HepG2 (cell line): Measurements from ENCODE around the gene NFS1. TPM values are rescaled to one million over a fixed set of nuclear protein-coding genes. Genes with fewer than 3 reads are reported as not detected.

Experiments
- ATAC-seq: fragments of 200-7000 bp; cut with Tn5 transposase; 3 replicates; pipeline ENCODE4 v1.9.1; 2020; ENCODE audit warnings: mild to moderate bottlenecking, moderate library complexity
- BruUV-seq: library from RNA; stranded (reverse); fragments of 400-500 nt; replicated peaks from 2 replicates; lab custom pipeline; 2021; lab: Mats Ljungman, UMichigan
- CTCF ChIA-PET: fragments of 300-600 bp; formaldehyde crosslinking; extraction: SDS; loops from one replicate; lab custom pipeline; 2021; ENCODE audit warnings: low total read pairs, inconsistent platforms, low intra/inter-chr PET ratio; lab: Yijun Ruan, JAX
- POLR2A ChIA-PET: fragments of 350-600 bp; sonication (Branson Sonifier 250); formaldehyde crosslinking; loops from one replicate; lab custom pipeline; 2020; ENCODE audit warnings: antibody characterized with exemption, inconsistent platforms; lab: Yijun Ruan, JAX
- DNase-seq: peaks from one replicate; pipeline ENCODE4 v3.0.0-alpha.2; 2015; ENCODE audit warnings: low spot score
- FAIRE-seq: peaks from 3 replicates; lab custom pipeline; 2011; peaks lifted over from hg19 to GRCh38; lab: Jason Lieb, UNC
- H2AFZ ChIP-seq: one replicate; pipeline ENCODE4 v1.6.1; 2011; ENCODE audit warnings: low read length, inconsistent platforms
- H3K27ac ChIP-seq: fragments of 300-600 bp; 3 replicates; pipeline ENCODE4 v1.8.0; 2011; ENCODE audit warnings: mixed run types, mild to moderate bottlenecking, mixed read lengths, low read length, inconsistent platforms; ENCODE audit not compliant: insufficient read depth; ENCODE audit errors: extremely low read length
- H3K27me3 ChIP-seq, 2 experiments: fragments of 200-600 bp in 1 of 2; 2 replicates in 1 of 2; 3 replicates in 1 of 2; pipeline versions ENCODE4 v1.6.0 to v1.8.0; 2011; ENCODE audit warnings: low read length in 2 of 2, mild to moderate bottlenecking in 2 of 2, moderate library complexity in 2 of 2, inconsistent platforms in 1 of 2; ENCODE audit not compliant: insufficient read depth in 2 of 2, control insufficient read depth in 1 of 2
- H3K36me3 ChIP-seq, 2 experiments: fragments of 200-600 bp in 1 of 2; replicated peaks in 1 of 2; 2 replicates in 1 of 2; 3 replicates in 1 of 2; pipeline versions ENCODE4 v1.5.1 to v1.8.0; 2011; ENCODE audit warnings: low read length in 2 of 2, inconsistent platforms in 1 of 2; ENCODE audit not compliant: insufficient read depth in 2 of 2, control insufficient read depth in 1 of 2
- H3K4me1 ChIP-seq: 2 replicates; pipeline ENCODE4 v1.5.1; 2012; ENCODE audit warnings: low read length, inconsistent platforms; ENCODE audit not compliant: insufficient read depth
- H3K4me2 ChIP-seq: 2 replicates; pipeline ENCODE4 v1.6.0; 2011; ENCODE audit warnings: low read depth, low read length, inconsistent platforms
- H3K4me3 ChIP-seq, 3 experiments: fragments of 200-600 bp in 1 of 3; sonication (generic), shearing (Covaris generic) in 1 of 3; replicated peaks in 1 of 3; 2 replicates each; pipeline ENCODE4 v1.5.1; 2011 to 2016; ENCODE audit warnings: low read length in 3 of 3, inconsistent platforms in 2 of 3, low read depth in 2 of 3, mild to moderate bottlenecking in 2 of 3, control low read depth in 1 of 3, mixed read lengths in 1 of 3; ENCODE audit not compliant: insufficient read depth in 1 of 3
- H3K79me2 ChIP-seq: one replicate; pipeline ENCODE4 v1.6.1; 2011; ENCODE audit warnings: low read length, inconsistent platforms; ENCODE audit not compliant: insufficient read depth
- H3K9ac ChIP-seq: 2 replicates; pipeline ENCODE4 v1.6.0; 2011; ENCODE audit warnings: mild to moderate bottlenecking, low read depth, low read length, inconsistent platforms; ENCODE audit not compliant: insufficient read depth
- H3K9me3 ChIP-seq: 2 replicates; pipeline ENCODE4 v1.5.1; 2012; ENCODE audit warnings: mild to moderate bottlenecking, low read length
- H4K20me1 ChIP-seq: 2 replicates; pipeline ENCODE4 v1.6.0; 2011; ENCODE audit warnings: inconsistent platforms, mild to moderate bottlenecking, low read length, moderate library complexity; ENCODE audit not compliant: insufficient read depth
- ATF1 ChIP-seq: IDR thresholded peaks from 2 replicates; pipeline ENCODE4 v1.6.1; 2016; ENCODE audit warnings: mild to moderate bottlenecking, control low read depth
- EHMT2 ChIP-seq: fragments of 200-600 bp; sonication (generic); IDR thresholded peaks from 2 replicates; pipeline ENCODE4 v1.7.0; 2017; ENCODE audit warnings: antibody characterized with exemption, low read depth, low read length, borderline replicate concordance
- MEF2D ChIP-seq: sonication (generic); formaldehyde crosslinking; IDR thresholded peaks from 2 replicates; pipeline ENCODE4 v1.5.1; 2020; ENCODE audit warnings: mild to moderate bottlenecking, missing genetic modification reagents
- NONO ChIP-seq, 2 experiments: fragments of 450-650 bp in 1 of 2; sonication (generic) in 1 of 2; formaldehyde crosslinking in 1 of 2; IDR thresholded peaks in 1 of 2; conservative IDR thresholded peaks in 1 of 2; 2 replicates each; pipeline versions ENCODE4 v1.6.1 to v1.8.0; 2017 to 2022; ENCODE audit warnings: mild to moderate bottlenecking in 1 of 2, missing genetic modification reagents in 1 of 2, moderate library complexity in 1 of 2
- POLR2A ChIP-seq, 2 experiments: IDR thresholded peaks; 2 replicates each; pipeline ENCODE4 v1.6.1; 2011; ENCODE audit warnings: low read depth in 2 of 2, low read length in 2 of 2, mild to moderate bottlenecking in 1 of 2, moderate library complexity in 1 of 2; ENCODE audit not compliant: insufficient read depth in 1 of 2
- RARG ChIP-seq: sonication (generic); formaldehyde crosslinking; IDR thresholded peaks from 2 replicates; pipeline ENCODE4 v1.4.0; 2020; ENCODE audit warnings: low read depth, mild to moderate bottlenecking, missing genetic modification reagents
- SRF ChIP-seq: IDR thresholded peaks from 2 replicates; pipeline ENCODE4 v1.6.1; 2011; ENCODE audit warnings: mild to moderate bottlenecking, low read depth, low read length, moderate library complexity
- THYN1 ChIP-seq: sonication (generic); formaldehyde crosslinking; IDR thresholded peaks from 2 replicates; pipeline ENCODE4 v1.8.1; 2023; ENCODE audit warnings: low read depth, mild to moderate bottlenecking, moderate library complexity, missing genetic modification reagents, borderline replicate concordance
- TRAFD1 ChIP-seq: sonication (generic); formaldehyde crosslinking; IDR thresholded peaks from 2 replicates; pipeline ENCODE4 v1.5.1; 2020; ENCODE audit warnings: missing genetic modification reagents, mild to moderate bottlenecking, borderline replicate concordance
- ZNF709 ChIP-seq: sonication (generic); formaldehyde crosslinking; IDR thresholded peaks from 2 replicates; pipeline ENCODE4 v1.5.0; 2020; ENCODE audit warnings: mild to moderate bottlenecking, missing genetic modification reagents
- ZNF749 ChIP-seq: sonication (generic); formaldehyde crosslinking; IDR thresholded peaks from 2 replicates; pipeline ENCODE4 v1.8.0; 2022; ENCODE audit warnings: mild to moderate bottlenecking, missing genetic modification reagents, moderate library complexity, borderline replicate concordance
- ZNF761 ChIP-seq: sonication (generic); formaldehyde crosslinking; conservative IDR thresholded peaks from 2 replicates; pipeline ENCODE4 v1.4.0; 2020; ENCODE audit warnings: mild to moderate bottlenecking, missing genetic modification reagents
- ZNF782 ChIP-seq: sonication (generic); formaldehyde crosslinking; IDR thresholded peaks from 2 replicates; pipeline ENCODE4 v1.4.0; 2020; ENCODE audit warnings: missing genetic modification reagents, mild to moderate bottlenecking, borderline replicate concordance
- WGBS: methylation state at CpG from one replicate; pipeline ENCODE4 v1.1.6; 2017; ENCODE audit warnings: low lambda C conversion rate; 5-methylcytosine and 5-hydroxymethylcytosine counted together
- in situ Hi-C: cut with HindIII; loops from 2 replicates; pipeline ENCODE4 v1.10.0; 2017; ENCODE audit warnings: low pct_unique_long_range_greater_than_20kb; ENCODE audit not compliant: extremely low pct_ligation_motif_present
- intact Hi-C: fragments of 100-400 bp; cut with micrococcal nuclease; formaldehyde crosslinking; loops from one replicate; pipeline ENCODE4 v1.10.0; 2022; ENCODE audit not compliant: unreplicated experiment
- polyA plus RNA-seq, 8 experiments: library from polyadenylated mRNA; depleted of rRNA in 3 of 8; stranded (reverse) in 7 of 8; unstranded in 1 of 8; fragments of >200 nt; fragmentation: Illumina TruSeq in 4 of 8; extraction: Trizol in 4 of 8; gene quantifications; 2 replicates each; pipeline versions ENCODE4 v1.2.1 to v1.2.3, GENCODE V29; 2011 to 2016; ENCODE audit warnings: low read depth in 4 of 8, missing spikeins in 1 of 8, mixed read lengths in 1 of 8; ENCODE audit not compliant: insufficient read depth in 1 of 8
- total RNA-seq, 5 experiments: library from RNA; depleted of rRNA; stranded (reverse); fragments of >200 nt; fragmentation: Illumina TruSeq; extraction: Trizol; gene quantifications; 2 replicates each; pipeline ENCODE4 v1.2.3, GENCODE V29; 2016; ENCODE audit warnings: low read depth in 1 of 5
- TF ChIP-seq, protein P1 (sequence below): sonication (generic); formaldehyde crosslinking; IDR thresholded peaks from 2 replicates; pipeline ENCODE4 v1.4.0; 2020; ENCODE audit warnings: missing genetic modification reagents
- TF ChIP-seq, protein P2 (sequence below): sonication (generic); formaldehyde crosslinking; IDR thresholded peaks from 2 replicates; pipeline ENCODE4 v1.4.0; 2020; ENCODE audit warnings: missing genetic modification reagents
- TF ChIP-seq, protein P3 (sequence below): IDR thresholded peaks from 2 replicates; pipeline ENCODE4 v1.6.1; 2016; ENCODE audit warnings: missing compliant biosample characterization, missing genetic modification reagents, borderline replicate concordance

NFS1 gene
- total and polyA plus RNA-seq, 2 of the 13 experiments (the other 11 are each of a cell fraction or from before 2014, with no cell fraction given), result 65.9 to 88.1 TPM

GRCh38 chr20:35700625-35701148 lies 1.5 kb upstream of the NFS1 start:
- WGBS, result 97% methylated on average over 7 of the region's 7 CpGs
- CTCF ChIA-PET, result no interaction called here
- in situ Hi-C loops, result no loop called here
- TF ChIP-seq ZNF749 (CRISPR knock-in tag), result no peak
- no peak for TF ChIP-seq ATF1
- TF ChIP-seq, protein P1, sequence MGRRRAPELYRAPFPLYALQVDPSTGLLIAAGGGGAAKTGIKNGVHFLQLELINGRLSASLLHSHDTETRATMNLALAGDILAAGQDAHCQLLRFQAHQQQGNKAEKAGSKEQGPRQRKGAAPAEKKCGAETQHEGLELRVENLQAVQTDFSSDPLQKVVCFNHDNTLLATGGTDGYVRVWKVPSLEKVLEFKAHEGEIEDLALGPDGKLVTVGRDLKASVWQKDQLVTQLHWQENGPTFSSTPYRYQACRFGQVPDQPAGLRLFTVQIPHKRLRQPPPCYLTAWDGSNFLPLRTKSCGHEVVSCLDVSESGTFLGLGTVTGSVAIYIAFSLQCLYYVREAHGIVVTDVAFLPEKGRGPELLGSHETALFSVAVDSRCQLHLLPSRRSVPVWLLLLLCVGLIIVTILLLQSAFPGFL, result no peak
- TF ChIP-seq SRF, result no peak
- no peak for TF ChIP-seq MEF2D (CRISPR knock-in tag)
- TF ChIP-seq ZNF709, result no peak
- 0 out of 2 replicates have a peak, but pooled peaks have one; percentile 48 for TF ChIP-seq RARG
- TF ChIP-seq, protein P2, sequence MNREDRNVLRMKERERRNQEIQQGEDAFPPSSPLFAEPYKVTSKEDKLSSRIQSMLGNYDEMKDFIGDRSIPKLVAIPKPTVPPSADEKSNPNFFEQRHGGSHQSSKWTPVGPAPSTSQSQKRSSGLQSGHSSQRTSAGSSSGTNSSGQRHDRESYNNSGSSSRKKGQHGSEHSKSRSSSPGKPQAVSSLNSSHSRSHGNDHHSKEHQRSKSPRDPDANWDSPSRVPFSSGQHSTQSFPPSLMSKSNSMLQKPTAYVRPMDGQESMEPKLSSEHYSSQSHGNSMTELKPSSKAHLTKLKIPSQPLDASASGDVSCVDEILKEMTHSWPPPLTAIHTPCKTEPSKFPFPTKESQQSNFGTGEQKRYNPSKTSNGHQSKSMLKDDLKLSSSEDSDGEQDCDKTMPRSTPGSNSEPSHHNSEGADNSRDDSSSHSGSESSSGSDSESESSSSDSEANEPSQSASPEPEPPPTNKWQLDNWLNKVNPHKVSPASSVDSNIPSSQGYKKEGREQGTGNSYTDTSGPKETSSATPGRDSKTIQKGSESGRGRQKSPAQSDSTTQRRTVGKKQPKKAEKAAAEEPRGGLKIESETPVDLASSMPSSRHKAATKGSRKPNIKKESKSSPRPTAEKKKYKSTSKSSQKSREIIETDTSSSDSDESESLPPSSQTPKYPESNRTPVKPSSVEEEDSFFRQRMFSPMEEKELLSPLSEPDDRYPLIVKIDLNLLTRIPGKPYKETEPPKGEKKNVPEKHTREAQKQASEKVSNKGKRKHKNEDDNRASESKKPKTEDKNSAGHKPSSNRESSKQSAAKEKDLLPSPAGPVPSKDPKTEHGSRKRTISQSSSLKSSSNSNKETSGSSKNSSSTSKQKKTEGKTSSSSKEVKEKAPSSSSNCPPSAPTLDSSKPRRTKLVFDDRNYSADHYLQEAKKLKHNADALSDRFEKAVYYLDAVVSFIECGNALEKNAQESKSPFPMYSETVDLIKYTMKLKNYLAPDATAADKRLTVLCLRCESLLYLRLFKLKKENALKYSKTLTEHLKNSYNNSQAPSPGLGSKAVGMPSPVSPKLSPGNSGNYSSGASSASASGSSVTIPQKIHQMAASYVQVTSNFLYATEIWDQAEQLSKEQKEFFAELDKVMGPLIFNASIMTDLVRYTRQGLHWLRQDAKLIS (CRISPR knock-in tag), result no peak
- TF ChIP-seq, protein P3, sequence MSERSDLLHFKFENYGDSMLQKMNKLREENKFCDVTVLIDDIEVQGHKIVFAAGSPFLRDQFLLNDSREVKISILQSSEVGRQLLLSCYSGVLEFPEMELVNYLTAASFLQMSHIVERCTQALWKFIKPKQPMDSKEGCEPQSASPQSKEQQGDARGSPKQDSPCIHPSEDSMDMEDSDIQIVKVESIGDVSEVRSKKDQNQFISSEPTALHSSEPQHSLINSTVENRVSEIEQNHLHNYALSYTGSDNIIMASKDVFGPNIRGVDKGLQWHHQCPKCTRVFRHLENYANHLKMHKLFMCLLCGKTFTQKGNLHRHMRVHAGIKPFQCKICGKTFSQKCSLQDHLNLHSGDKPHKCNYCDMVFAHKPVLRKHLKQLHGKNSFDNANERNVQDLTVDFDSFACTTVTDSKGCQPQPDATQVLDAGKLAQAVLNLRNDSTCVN, result no peak
- TF ChIP-seq ZNF761 (CRISPR knock-in tag), result no peak
- no peak for TF ChIP-seq EHMT2
- TF ChIP-seq ZNF782 (CRISPR knock-in tag), result no peak
- TF ChIP-seq THYN1 (CRISPR knock-in tag), result no peak
- no peak for TF ChIP-seq TRAFD1 (CRISPR knock-in tag)
- TF ChIP-seq POLR2A (IDR thresholded peaks at IDR 0.05; ENCODE audit: insufficient read depth in 1 of 2, low read depth in 2 of 2, low read length in 2 of 2), result peak in 1 of 2 experiments; percentile 48; a peak in 1 of 4 replicates
- no peak for TF ChIP-seq NONO (IDR thresholded peaks at IDR 0.05)
- TF ChIP-seq NONO (CRISPR knock-in tag; conservative IDR thresholded peaks at IDR 0.05), result no peak

More at GRCh38 chr20:35700625-35701148, 1.5 kb upstream of the NFS1 start:
- peak overlapping the region; percentile 1 for H3K27ac ChIP-seq
- H3K9ac ChIP-seq, result peak overlapping the region; percentile 97; the same call in 1 of the 2 replicates
- DNase-seq, result no peak
- peak overlapping the region; percentile 82 for H3K4me2 ChIP-seq
- intact Hi-C loops, result no loop called here
- H3K79me2 ChIP-seq, result peaks cover 38% of the 10 kb centered on the region
- POLR2A ChIA-PET, result interaction anchor here (0.5 to 23.6 kb wide), 10 partner anchors 12 to 246 kb away, joined by 3 to 319 read pairs (median 9); partner anchors contain the start of genes CEP250, CPNE1, RBM12 and RBM39
- peaks cover 36% of the 10 kb centered on the region for H3K4me1 ChIP-seq
- H3K27me3 ChIP-seq, result no peaks in the 10 kb centered on the region; a peak in 1 of 5 replicates
- no peak for FAIRE-seq
- no peak overlapping the region for H2AFZ ChIP-seq
- no peak for ATAC-seq
- peaks cover 35% of the 10 kb centered on the region for H4K20me1 ChIP-seq
- peak overlapping the region in 2 of 3 experiments; percentile 90 to 98; a peak in 3 of 6 replicates for H3K4me3 ChIP-seq
- no peaks in the 10 kb centered on the region for H3K9me3 ChIP-seq
- peaks cover 13 to 42% of the 10 kb centered on the region in 2 experiments for H3K36me3 ChIP-seq
- no TSS peak for BruUV-seq
